ENCODE measurements around the gene DNAJC22. TPM values are rescaled to one million over a fixed set of nuclear protein-coding genes. Genes with fewer than 3 reads are reported as not detected.

Gene DNAJC22
- total and polyA plus RNA-seq, 9 of the 15 experiments (the other 6 are each of a cell fraction or from before 2014, with no cell fraction given) = 0.10 to 1.2 (median 0.47) TPM

- TF ChIP-seq RBBP5 (IDR thresholded peaks at IDR 0.05; ENCODE audit: borderline replicate concordance, insufficient read depth, low read length, poor library complexity, severe bottlenecking) (no peak), ATF6 (CRISPR knock-in tag; IDR thresholded peaks at IDR 0.05) (no peak), CREB5 (CRISPR knock-in tag; IDR thresholded peaks at IDR 0.05) (no peak), HDAC3 (IDR thresholded peaks at IDR 0.05; ENCODE audit: borderline replicate concordance, partially characterized antibody) (no peak), RAD21 (CRISPR knock-in tag; conservative IDR thresholded peaks at IDR 0.05 in 1 of 2, IDR thresholded peaks at IDR 0.05 in 1 of 2) (no peak), ZNF311 (CRISPR knock-in tag; IDR thresholded peaks at IDR 0.05) (no peak)
- TF ChIP-seq, protein P1, sequence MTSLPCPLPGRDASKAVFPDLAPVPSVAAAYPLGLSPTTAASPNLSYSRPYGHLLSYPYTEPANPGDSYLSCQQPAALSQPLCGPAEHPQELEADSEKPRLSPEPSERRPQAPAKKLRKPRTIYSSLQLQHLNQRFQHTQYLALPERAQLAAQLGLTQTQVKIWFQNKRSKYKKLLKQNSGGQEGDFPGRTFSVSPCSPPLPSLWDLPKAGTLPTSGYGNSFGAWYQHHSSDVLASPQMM (CRISPR knock-in tag; IDR thresholded peaks at IDR 0.05) = no peak
These were observed 23.1 kb upstream of the DNAJC22 start (continued) for GRCh38 chr12:49323524-49324097.
